Measurements from ENCODE around the gene CYP19A1. TPM values are rescaled to one million over a fixed set of nuclear protein-coding genes. Genes with fewer than 3 reads are reported as not detected.
"Not testable (repeated sequence)": the region's sequence is repeated elsewhere in the genome, so short reads cannot be mapped to it uniquely, and the experiment has no call there.

CYP19A1 gene
- total RNA-seq, 1 donor from 2014 or later: not detected

GRCh38 chr15:51262463-51262862, 75.9 kb downstream of the CYP19A1 start:
- peaks cover 21% of the 10 kb centered on the region for H3K27me3 ChIP-seq (ENCODE audit: control insufficient read depth, insufficient read depth, low read length)
- TF ChIP-seq CTCF (IDR thresholded peaks at IDR 0.05; ENCODE audit: insufficient read depth, low read length, poor library complexity, severe bottlenecking): no peak

GRCh38 chr15:51261113-51261512, 77.3 kb downstream of the CYP19A1 start:
- not testable (repeated sequence) for DNase-seq (ENCODE audit: low read depth); H3K4me3 ChIP-seq (ENCODE audit: low read depth, low read length); H3K27me3 ChIP-seq (ENCODE audit: control insufficient read depth, insufficient read depth, low read length); H3K36me3 ChIP-seq (ENCODE audit: control insufficient read depth, insufficient read depth, low read length)

More at GRCh38 chr15:51262463-51262862, 75.9 kb downstream of the CYP19A1 start:
- no peaks in the 10 kb centered on the region for H3K36me3 ChIP-seq (ENCODE audit: control insufficient read depth, insufficient read depth, low read length)
- H3K4me3 ChIP-seq (ENCODE audit: low read depth, low read length): no peak overlapping the region
- no peak for DNase-seq (ENCODE audit: low read depth)

- H3K4me3 ChIP-seq (ENCODE audit: low read depth, low read length): no peak overlapping the region
- DNase-seq (ENCODE audit: low read depth): no peak
- peaks cover under 1% of the 10 kb centered on the region for H3K27me3 ChIP-seq (ENCODE audit: control insufficient read depth, insufficient read depth, low read length)
- TF ChIP-seq CTCF (IDR thresholded peaks at IDR 0.05; ENCODE audit: insufficient read depth, low read length, poor library complexity, severe bottlenecking): no peak
- no peaks in the 10 kb centered on the region for H3K36me3 ChIP-seq (ENCODE audit: control insufficient read depth, insufficient read depth, low read length)
Measured at GRCh38 chr15:51260202-51260601, 78.2 kb downstream of the CYP19A1 start.

- Histone ChIP-seq H3K36me3 (ENCODE audit: control insufficient read depth, insufficient read depth, low read length) (no peaks in the 10 kb centered on the region), H3K27me3 (ENCODE audit: control insufficient read depth, insufficient read depth, low read length) (no peaks in the 10 kb centered on the region), H3K4me3 (ENCODE audit: low read depth, low read length) (no peak overlapping the region)
- DNase-seq (ENCODE audit: low read depth): no peak
- no peak for TF ChIP-seq CTCF (IDR thresholded peaks at IDR 0.05; ENCODE audit: insufficient read depth, low read length, poor library complexity, severe bottlenecking)
Measured at GRCh38 chr15:51255533-51255932, 82.9 kb downstream of the CYP19A1 start.

GRCh38 chr15:51253366-51253765, 85.0 kb downstream of the CYP19A1 start:
- TF ChIP-seq CTCF (IDR thresholded peaks at IDR 0.05; ENCODE audit: insufficient read depth, low read length, poor library complexity, severe bottlenecking): no peak
- Histone ChIP-seq H3K36me3 (ENCODE audit: control insufficient read depth, insufficient read depth, low read length) (no peaks in the 10 kb centered on the region), H3K27me3 (ENCODE audit: control insufficient read depth, insufficient read depth, low read length) (no peaks in the 10 kb centered on the region), H3K4me3 (ENCODE audit: low read depth, low read length) (no peak overlapping the region)
- no peak for DNase-seq (ENCODE audit: low read depth)

- no peaks in the 10 kb centered on the region for H3K36me3 ChIP-seq (ENCODE audit: control insufficient read depth, insufficient read depth, low read length)
- no peak for TF ChIP-seq CTCF (IDR thresholded peaks at IDR 0.05; ENCODE audit: insufficient read depth, low read length, poor library complexity, severe bottlenecking)
- no peaks in the 10 kb centered on the region for H3K27me3 ChIP-seq (ENCODE audit: control insufficient read depth, insufficient read depth, low read length)
- H3K4me3 ChIP-seq (ENCODE audit: low read depth, low read length): no peak overlapping the region
- no peak for DNase-seq (ENCODE audit: low read depth)
Measured at GRCh38 chr15:51252671-51253070, 85.7 kb downstream of the CYP19A1 start.
